ENCODE results near the gene VAPA.

DNA sequence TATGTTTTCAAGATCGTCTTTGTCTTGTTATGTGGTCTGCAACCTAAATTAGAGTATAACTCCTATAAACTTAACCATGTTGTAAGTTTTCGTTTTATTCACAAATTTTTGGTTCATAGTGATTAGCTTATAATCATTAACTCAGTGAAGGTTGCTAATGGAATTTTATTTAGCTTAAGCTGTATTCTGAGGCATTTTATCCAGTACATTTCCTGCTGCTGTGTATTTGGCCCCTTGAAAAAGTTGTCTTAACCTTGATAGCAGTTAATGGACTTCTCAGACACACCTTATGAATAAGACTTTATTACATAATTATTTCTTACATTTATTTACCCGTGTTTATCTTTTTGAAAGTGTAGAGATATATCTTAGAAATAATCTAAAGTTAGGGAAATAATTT lies 20.5 kb downstream of the VAPA start:
- TF ChIP-seq, protein P1, sequence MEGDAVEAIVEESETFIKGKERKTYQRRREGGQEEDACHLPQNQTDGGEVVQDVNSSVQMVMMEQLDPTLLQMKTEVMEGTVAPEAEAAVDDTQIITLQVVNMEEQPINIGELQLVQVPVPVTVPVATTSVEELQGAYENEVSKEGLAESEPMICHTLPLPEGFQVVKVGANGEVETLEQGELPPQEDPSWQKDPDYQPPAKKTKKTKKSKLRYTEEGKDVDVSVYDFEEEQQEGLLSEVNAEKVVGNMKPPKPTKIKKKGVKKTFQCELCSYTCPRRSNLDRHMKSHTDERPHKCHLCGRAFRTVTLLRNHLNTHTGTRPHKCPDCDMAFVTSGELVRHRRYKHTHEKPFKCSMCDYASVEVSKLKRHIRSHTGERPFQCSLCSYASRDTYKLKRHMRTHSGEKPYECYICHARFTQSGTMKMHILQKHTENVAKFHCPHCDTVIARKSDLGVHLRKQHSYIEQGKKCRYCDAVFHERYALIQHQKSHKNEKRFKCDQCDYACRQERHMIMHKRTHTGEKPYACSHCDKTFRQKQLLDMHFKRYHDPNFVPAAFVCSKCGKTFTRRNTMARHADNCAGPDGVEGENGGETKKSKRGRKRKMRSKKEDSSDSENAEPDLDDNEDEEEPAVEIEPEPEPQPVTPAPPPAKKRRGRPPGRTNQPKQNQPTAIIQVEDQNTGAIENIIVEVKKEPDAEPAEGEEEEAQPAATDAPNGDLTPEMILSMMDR (IDR thresholded peaks at IDR 0.05) = no peak
- no peak for TF ChIP-seq NFYB (CRISPR knock-in tag; conservative IDR thresholded peaks at IDR 0.05; ENCODE audit: low read depth)
- no peak for TF ChIP-seq EMX1 (CRISPR knock-in tag; IDR thresholded peaks at IDR 0.05)
- no peak for TF ChIP-seq JUN (CRISPR knock-in tag; IDR thresholded peaks at IDR 0.05)
- TF ChIP-seq, protein P2, sequence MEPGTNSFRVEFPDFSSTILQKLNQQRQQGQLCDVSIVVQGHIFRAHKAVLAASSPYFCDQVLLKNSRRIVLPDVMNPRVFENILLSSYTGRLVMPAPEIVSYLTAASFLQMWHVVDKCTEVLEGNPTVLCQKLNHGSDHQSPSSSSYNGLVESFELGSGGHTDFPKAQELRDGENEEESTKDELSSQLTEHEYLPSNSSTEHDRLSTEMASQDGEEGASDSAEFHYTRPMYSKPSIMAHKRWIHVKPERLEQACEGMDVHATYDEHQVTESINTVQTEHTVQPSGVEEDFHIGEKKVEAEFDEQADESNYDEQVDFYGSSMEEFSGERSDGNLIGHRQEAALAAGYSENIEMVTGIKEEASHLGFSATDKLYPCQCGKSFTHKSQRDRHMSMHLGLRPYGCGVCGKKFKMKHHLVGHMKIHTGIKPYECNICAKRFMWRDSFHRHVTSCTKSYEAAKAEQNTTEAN (CRISPR knock-in tag; IDR thresholded peaks at IDR 0.05) = no peak
- TF ChIP-seq, protein P3, sequence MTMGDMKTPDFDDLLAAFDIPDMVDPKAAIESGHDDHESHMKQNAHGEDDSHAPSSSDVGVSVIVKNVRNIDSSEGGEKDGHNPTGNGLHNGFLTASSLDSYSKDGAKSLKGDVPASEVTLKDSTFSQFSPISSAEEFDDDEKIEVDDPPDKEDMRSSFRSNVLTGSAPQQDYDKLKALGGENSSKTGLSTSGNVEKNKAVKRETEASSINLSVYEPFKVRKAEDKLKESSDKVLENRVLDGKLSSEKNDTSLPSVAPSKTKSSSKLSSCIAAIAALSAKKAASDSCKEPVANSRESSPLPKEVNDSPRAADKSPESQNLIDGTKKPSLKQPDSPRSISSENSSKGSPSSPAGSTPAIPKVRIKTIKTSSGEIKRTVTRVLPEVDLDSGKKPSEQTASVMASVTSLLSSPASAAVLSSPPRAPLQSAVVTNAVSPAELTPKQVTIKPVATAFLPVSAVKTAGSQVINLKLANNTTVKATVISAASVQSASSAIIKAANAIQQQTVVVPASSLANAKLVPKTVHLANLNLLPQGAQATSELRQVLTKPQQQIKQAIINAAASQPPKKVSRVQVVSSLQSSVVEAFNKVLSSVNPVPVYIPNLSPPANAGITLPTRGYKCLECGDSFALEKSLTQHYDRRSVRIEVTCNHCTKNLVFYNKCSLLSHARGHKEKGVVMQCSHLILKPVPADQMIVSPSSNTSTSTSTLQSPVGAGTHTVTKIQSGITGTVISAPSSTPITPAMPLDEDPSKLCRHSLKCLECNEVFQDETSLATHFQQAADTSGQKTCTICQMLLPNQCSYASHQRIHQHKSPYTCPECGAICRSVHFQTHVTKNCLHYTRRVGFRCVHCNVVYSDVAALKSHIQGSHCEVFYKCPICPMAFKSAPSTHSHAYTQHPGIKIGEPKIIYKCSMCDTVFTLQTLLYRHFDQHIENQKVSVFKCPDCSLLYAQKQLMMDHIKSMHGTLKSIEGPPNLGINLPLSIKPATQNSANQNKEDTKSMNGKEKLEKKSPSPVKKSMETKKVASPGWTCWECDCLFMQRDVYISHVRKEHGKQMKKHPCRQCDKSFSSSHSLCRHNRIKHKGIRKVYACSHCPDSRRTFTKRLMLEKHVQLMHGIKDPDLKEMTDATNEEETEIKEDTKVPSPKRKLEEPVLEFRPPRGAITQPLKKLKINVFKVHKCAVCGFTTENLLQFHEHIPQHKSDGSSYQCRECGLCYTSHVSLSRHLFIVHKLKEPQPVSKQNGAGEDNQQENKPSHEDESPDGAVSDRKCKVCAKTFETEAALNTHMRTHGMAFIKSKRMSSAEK (CRISPR knock-in tag; IDR thresholded peaks at IDR 0.05; ENCODE audit: borderline replicate concordance) = no peak
- TF ChIP-seq, protein P4, sequence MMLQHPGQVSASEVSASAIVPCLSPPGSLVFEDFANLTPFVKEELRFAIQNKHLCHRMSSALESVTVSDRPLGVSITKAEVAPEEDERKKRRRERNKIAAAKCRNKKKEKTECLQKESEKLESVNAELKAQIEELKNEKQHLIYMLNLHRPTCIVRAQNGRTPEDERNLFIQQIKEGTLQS (CRISPR knock-in tag; conservative IDR thresholded peaks at IDR 0.05) = no peak
- TF ChIP-seq CBFB (CRISPR knock-in tag; IDR thresholded peaks at IDR 0.05; ENCODE audit: low read depth) = no peak
- no peak for TF ChIP-seq NFE2L1 (CRISPR knock-in tag; IDR thresholded peaks at IDR 0.05)
- TF ChIP-seq ETV6 (CRISPR knock-in tag; IDR thresholded peaks at IDR 0.05) = no peak
- TF ChIP-seq, protein P5, sequence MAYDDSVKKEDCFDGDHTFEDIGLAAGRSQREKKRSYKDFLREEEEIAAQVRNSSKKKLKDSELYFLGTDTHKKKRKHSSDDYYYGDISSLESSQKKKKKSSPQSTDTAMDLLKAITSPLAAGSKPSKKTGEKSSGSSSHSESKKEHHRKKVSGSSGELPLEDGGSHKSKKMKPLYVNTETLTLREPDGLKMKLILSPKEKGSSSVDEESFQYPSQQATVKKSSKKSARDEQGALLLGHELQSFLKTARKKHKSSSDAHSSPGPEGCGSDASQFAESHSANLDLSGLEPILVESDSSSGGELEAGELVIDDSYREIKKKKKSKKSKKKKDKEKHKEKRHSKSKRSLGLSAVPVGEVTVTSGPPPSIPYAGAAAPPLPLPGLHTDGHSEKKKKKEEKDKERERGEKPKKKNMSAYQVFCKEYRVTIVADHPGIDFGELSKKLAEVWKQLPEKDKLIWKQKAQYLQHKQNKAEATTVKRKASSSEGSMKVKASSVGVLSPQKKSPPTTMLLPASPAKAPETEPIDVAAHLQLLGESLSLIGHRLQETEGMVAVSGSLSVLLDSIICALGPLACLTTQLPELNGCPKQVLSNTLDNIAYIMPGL (CRISPR knock-in tag; IDR thresholded peaks at IDR 0.05) = no peak
- TF ChIP-seq SMAD3 (CRISPR knock-in tag; IDR thresholded peaks at IDR 0.05; ENCODE audit: borderline replicate concordance) = no peak
